GM20000 (cell line): Measurements from ENCODE around the gene SNRPA.

Experiments
- DNase-seq: peaks from one replicate; pipeline ENCODE4 v3.0.0; 2012; ENCODE audit warnings: low spot score
- CTCF ChIP-seq: IDR thresholded peaks from 2 replicates; pipeline ENCODE4 v1.5.1; 2012; ENCODE audit warnings: mild to moderate bottlenecking, control low read depth; ENCODE audit errors: extremely low read depth, missing control alignments

SNRPA gene

GRCh38 chr19:40750874-40751537, at the start of gene SNRPA:
TSS of gene SNRPA (plus strand) at chr19:40751203. CDS start at chr19:40751409, 206 bp downstream.
- DNase-seq = peak; percentile 89
- TF ChIP-seq CTCF = no peak

- no peak for TF ChIP-seq CTCF
- DNase-seq = no peak
Measured at GRCh38 chr19:40701758-40702157, 49.2 kb upstream of the SNRPA start.

GRCh38 chr19:40702337-40703012, 48.5 kb upstream of the SNRPA start:
- TF ChIP-seq CTCF = no peak
- no peak for DNase-seq

- TF ChIP-seq CTCF = no peak
- no peak for DNase-seq
Measured at GRCh38 chr19:40703029-40703755, 47.8 kb upstream of the SNRPA start.

GRCh38 chr19:40704491-40705361, 46.3 kb upstream of the SNRPA start:
- no peak for TF ChIP-seq CTCF
- no peak for DNase-seq

- no peak for DNase-seq
- no peak for TF ChIP-seq CTCF
Measured at GRCh38 chr19:40705362-40705651, 45.7 kb upstream of the SNRPA start.
